NT2/D1 (cell line): ENCODE measurements around the gene PRKAG2.

Experiments used
- YY1 ChIP-seq: IDR thresholded peaks from 2 replicates; pipeline ENCODE4 v1.6.1; 2011; ENCODE audit not compliant: insufficient read length, insufficient read depth
- ZNF274 ChIP-seq: IDR thresholded peaks from 2 replicates; pipeline ENCODE4 v1.6.1; 2011; ENCODE audit warnings: mild to moderate bottlenecking, low read depth, low read length

GRCh38 chr7:151872531-151873401 is 4.1 kb downstream of the PRKAG2 start:
- TF ChIP-seq YY1 (no peak), ZNF274 (no peak)
